SK-N-SH treated with all-trans-retinoic acid at 6 μM for 48 hours (cell line): Measurements from ENCODE around the gene TUT1.

ENCODE experiments used
- ISL1 ChIP-seq: fragments of 250-450 bp; sonication (Bioruptor Pico); IDR thresholded peaks from 2 replicates; pipeline ENCODE4 v2.1.2; 2022; ENCODE audit warnings: mild to moderate bottlenecking, moderate library complexity
- ZNF565 ChIP-seq: fragments of 450-650 bp; formaldehyde crosslinking; conservative IDR thresholded peaks from 2 replicates; pipeline ENCODE4 v1.5.0; 2020; ENCODE audit warnings: low read depth, mild to moderate bottlenecking, moderate library complexity
- ZNF70 ChIP-seq: fragments of 450-650 bp; formaldehyde crosslinking; IDR thresholded peaks from 2 replicates; pipeline ENCODE4 v1.5.0; 2020; ENCODE audit warnings: mild to moderate bottlenecking, moderate library complexity
- TF ChIP-seq, protein P1 (sequence below): fragments of 250-450 bp; sonication (Bioruptor Pico); IDR thresholded peaks from 2 replicates; pipeline ENCODE4 v1.5.1; 2020; ENCODE audit warnings: low read depth, mild to moderate bottlenecking, moderate library complexity

DNA sequence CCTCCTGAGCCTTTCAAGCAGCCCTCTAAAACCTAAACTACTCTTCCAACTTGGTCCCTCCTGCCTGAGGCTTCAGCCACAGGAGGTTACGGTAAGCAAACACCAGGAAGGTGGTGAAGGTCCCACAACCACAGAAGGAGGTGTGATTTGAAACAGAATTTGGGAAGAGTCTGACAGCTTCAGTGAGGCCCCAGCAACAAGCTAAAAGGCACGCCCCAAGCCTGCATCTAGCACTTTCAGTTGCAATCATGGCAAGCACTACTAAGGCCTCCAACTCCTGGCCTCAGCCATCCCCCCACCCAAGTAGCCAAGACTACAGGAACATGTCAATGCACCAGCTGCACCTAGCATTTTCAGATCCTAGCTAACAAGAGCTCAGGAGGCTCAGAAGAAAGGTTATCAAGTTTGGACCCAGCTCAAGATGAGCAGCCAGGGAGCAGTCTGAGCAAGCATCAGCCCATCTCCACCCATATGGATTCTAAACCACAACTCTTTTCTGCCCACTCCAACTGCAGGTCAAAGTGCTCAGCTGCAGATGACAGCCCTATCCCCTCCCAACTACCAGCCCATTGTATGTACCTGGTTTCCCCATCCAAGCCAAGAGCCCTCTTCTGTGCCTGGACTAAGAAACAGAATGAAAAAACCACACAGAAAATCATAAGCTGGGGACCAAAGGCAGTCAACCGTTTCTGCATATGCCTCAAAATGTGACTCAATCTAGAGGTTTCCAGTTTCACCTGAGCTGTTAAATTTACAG is 34.3 kb downstream of the TUT1 start:
- TF ChIP-seq ISL1 (CRISPR knock-in tag) (no peak), ZNF565 (CRISPR knock-in tag) (no peak), ZNF70 (CRISPR knock-in tag) (no peak)
- TF ChIP-seq, protein P1, sequence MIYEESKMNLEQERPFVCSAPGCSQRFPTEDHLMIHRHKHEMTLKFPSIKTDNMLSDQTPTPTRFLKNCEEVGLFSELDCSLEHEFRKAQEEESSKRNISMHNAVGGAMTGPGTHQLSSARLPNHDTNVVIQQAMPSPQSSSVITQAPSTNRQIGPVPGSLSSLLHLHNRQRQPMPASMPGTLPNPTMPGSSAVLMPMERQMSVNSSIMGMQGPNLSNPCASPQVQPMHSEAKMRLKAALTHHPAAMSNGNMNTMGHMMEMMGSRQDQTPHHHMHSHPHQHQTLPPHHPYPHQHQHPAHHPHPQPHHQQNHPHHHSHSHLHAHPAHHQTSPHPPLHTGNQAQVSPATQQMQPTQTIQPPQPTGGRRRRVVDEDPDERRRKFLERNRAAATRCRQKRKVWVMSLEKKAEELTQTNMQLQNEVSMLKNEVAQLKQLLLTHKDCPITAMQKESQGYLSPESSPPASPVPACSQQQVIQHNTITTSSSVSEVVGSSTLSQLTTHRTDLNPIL = no peak
